NCI-H1105 treated with DMSO at 0.1 percent for 48 hours (cell line): Measurements from ENCODE around the gene EMX1.

Experiments
- DNase-seq: peaks from one replicate; lab custom pipeline; 2025; lab: John Stamatoyannopoulos, UW

The EMX1 gene

DNA sequence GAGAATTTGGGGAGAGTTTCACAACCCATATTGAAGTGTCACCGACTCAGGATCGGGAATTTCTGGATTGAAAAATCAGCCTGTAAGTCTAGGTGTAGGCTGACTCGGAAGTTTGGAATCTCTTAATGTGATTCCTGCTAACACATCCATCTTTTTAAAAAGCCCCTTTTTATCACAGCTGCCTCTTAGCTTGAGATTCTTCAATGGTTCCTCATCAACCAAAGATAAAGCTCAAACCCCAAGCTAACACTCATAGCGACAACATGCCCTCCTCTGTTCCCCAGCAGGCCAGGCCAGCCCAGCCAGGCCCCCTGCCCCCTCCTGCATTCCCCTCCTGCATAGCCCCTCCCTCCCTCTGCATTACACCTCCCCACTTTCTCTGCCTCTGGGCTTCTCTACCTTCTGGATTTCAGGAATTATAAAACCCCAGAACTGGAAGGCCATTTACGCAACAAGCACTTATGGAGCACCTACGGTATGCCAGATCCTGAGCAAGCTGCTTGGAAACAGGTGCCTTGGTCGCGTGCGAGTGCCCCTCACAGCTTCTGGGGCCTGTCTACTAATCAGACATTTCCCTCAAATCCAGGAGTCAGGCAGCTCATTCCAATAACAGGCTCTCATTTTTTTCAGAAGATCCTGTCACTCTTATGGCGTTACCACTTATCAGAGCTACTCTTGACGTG, 63.4 kb downstream of the EMX1 start:
- no peak for DNase-seq

- no peak for DNase-seq
These were observed 64.2 kb downstream of the EMX1 start for GRCh38 chr2:72981536-72981935.

GRCh38 chr2:72982219-72982618, 64.9 kb downstream of the EMX1 start:
- no peak for DNase-seq

DNA sequence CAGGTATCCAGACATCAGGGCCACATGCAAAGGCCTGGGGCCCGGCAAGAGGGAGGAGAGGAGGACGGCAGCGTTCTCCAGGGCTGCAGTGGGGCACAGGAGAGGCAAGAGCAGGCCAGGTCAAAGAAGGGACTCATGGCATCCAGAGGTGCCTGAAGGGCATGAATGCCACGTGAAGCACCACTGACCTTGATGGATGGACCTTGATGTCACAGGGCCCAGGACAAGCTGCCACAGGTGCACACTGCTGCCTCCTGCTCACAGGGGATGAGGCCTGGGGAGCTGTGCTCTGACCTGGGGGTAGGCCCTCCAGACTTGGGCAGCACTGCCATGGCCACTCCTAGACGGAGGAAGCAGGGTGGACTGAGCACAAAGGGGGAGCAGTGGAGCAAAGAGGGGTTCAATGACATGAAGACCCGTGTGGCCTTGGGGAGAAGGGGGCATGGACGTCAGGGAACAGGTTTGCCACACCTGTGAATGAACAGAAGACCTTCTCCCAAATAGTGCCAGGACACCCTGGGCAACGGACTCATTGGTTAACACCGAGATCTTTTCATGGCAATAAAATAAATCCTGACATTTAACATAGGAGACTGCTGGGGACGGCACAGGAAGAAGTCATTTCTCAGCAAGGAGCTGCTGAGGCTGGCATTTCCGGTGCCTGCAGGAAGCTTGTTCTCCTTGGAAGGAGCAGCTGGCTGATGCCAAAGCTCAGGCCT, 65.6 kb downstream of the EMX1 start:
- no peak for DNase-seq

GRCh38 chr2:72983500-72984161, 66.3 kb downstream of the EMX1 start:
- DNase-seq: peak; percentile 63

DNA sequence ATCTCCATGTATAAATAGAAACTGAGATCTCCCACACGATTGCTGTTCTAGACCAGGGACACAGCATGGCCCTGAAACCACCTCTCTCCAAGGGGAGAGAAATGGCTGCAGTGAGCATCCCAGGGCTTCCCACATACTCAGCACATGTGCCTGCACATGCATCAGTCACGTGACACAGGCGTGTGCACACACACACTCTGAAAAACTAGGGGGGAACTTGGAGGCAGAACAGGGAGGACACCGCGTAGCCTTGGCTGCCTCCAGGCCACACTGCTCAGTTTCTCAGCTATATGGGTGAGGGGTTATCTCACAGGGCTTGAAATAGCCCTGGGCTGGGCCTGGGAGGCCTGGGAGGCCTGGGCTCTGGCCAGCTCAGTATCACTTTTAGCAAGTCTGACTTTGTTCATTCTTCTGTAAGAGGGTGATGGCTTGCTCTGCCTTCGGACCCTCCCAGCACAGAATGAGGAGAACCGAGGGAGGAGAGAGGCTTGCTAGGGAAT, 66.9 kb downstream of the EMX1 start:
- DNase-seq: no peak
